ENCODE data around the gene SAMSN1.

The SAMSN1 gene

DNA sequence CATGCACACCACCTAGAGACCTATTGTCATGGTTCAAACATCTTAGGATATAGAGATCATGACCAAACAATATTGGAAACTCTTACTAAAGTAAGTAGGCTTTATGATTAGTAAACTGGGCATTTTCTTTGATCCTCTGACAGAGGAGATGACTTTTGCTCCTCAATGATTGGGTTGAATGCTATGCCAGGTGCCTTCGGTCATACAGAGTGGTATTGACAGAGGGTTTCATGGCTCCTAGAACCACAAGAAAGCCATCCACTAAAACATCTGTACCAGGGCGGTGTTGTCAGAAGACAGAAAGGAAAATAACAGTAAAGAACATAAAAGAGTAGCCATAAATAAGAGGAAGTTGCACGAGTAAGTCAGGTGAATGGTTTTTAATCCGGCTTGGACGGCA is 20.8 kb upstream of the SAMSN1 start:
- TF ChIP-seq, protein P1, sequence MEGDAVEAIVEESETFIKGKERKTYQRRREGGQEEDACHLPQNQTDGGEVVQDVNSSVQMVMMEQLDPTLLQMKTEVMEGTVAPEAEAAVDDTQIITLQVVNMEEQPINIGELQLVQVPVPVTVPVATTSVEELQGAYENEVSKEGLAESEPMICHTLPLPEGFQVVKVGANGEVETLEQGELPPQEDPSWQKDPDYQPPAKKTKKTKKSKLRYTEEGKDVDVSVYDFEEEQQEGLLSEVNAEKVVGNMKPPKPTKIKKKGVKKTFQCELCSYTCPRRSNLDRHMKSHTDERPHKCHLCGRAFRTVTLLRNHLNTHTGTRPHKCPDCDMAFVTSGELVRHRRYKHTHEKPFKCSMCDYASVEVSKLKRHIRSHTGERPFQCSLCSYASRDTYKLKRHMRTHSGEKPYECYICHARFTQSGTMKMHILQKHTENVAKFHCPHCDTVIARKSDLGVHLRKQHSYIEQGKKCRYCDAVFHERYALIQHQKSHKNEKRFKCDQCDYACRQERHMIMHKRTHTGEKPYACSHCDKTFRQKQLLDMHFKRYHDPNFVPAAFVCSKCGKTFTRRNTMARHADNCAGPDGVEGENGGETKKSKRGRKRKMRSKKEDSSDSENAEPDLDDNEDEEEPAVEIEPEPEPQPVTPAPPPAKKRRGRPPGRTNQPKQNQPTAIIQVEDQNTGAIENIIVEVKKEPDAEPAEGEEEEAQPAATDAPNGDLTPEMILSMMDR (IDR thresholded peaks at IDR 0.05; ENCODE audit: low read depth, low read length) = no peak
- H3K4me3 ChIP-seq (ENCODE audit: low read depth, low read length) = no peak overlapping the region

DNA sequence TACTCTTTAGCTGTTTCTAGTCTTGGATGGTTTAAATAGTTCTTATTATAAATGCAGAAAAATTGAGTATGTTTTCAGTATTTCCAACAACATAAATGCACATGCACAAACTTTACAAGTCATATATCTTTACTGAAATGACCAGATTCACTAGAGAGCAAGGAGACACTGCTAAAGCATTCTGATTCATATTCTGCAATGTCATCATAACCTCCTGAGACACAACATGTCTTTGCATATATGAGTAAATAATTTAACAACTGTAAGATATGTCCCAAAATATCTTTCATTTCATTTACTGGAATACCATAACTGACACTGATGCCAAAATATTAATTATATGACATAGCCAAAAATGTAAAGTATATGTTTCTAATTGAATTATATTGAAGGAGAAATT is 16.8 kb upstream of the SAMSN1 start:
- TF ChIP-seq, protein P1 (IDR thresholded peaks at IDR 0.05; ENCODE audit: low read depth, low read length) = no peak
- no peak overlapping the region for H3K4me3 ChIP-seq (ENCODE audit: low read depth, low read length)

DNA sequence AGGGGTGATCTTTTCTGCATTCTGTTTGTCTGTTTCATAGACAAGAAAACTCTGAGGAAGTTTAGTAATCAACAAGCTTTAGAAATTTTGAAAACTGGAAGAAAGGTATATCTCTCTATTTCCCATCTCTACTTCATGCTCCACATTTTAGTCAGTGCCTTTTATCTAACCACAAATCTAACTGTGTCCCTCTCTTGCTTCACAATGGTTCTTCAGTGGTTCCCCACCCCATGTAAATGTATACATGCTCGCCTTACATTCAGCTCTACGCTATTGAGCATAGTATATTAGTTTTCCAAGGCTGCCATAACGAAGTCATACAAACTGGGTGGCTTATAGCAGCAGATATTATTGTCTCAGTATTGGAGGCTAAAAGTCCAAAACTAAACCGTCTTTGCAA is 14.4 kb upstream of the SAMSN1 start:
- TF ChIP-seq, protein P1 (IDR thresholded peaks at IDR 0.05; ENCODE audit: low read depth, low read length) = no peak

DNA sequence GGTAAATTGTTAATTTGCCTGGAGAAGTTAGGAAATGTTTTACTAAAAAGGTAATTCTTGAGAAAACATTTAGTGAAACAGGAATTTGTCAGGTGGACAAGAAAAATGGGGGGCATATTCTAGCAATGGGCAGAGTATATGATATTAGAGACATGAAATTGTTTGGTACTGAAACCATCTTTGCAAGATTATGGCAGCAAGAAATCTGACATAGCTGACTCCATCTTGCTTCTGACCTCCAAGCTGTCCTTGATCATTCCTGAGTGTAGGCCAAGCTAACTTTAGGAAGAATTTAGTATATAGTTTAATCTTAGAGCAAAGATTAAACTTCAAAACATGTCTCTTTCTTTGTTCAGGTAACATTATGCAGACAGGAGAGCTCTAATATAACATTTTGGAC is 14.0 kb upstream of the SAMSN1 start:
- TF ChIP-seq, protein P1 (IDR thresholded peaks at IDR 0.05; ENCODE audit: low read depth, low read length) = no peak
- no peak overlapping the region for H3K4me3 ChIP-seq (ENCODE audit: low read depth, low read length)

More for the DNA sequence above, 14.4 kb upstream of the SAMSN1 start:
- no peak overlapping the region for H3K4me3 ChIP-seq (ENCODE audit: low read depth, low read length)

DNA sequence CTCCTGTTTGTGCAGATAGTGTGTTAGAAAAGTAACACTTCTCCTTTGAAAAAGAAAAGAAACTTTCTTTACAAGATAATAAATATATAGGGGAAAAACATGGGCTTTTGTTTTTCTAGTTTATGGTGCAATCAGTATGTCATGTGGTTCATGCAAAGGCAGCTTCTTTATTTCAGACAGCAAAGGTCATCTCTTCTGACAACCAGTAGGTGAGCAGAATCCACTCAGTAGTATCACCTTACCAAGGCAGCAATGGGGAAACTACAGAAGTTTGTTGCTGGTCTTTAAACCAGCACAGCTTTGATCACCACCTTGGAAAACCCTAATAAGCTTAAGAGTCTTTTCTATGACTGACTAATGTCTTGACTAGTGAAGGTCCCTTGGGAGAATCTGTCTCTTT is 13.0 kb upstream of the SAMSN1 start:
- TF ChIP-seq, protein P1 (IDR thresholded peaks at IDR 0.05; ENCODE audit: low read depth, low read length) = no peak
- H3K4me3 ChIP-seq (ENCODE audit: low read depth, low read length) = no peak overlapping the region

DNA sequence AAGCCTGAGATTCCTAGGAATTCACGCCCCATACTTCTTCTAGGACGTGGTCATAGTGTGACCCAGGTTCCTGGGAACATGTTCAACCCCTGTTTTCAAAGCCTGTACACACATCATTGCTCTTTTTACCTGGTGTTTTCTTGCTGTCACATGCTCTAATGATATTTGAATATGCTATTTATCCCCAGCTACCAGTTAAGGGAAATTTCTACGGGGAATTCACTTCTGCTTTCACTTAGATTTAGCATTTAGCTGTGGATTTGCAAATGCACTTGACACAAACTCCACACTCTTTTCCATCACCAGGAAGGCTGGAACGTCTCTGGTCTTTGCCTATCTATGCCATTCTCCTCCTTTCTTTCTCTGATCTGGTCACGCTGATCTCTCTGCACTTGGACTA is 11.3 kb upstream of the SAMSN1 start:
- H3K4me3 ChIP-seq (ENCODE audit: low read depth, low read length) = no peak overlapping the region
- TF ChIP-seq, protein P1 (IDR thresholded peaks at IDR 0.05; ENCODE audit: low read depth, low read length) = no peak

DNA sequence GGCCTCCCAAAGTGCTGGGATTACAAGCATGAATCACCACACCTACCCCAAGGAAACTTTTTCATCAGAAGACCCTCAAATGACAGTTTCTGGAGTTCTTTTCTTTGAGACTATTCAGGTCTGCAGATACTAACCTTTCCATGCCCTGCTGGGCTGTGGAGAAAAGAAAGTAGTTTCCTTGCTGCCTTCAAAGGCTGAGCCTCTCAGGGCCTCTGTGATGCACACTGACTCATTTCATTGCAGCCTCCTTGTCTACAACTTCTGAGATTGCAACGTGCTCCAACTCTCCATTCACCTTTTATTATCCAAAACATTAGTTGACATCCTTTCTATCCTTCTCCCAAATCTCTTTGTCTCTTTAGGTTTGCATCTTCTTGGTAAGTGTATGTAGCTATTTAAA is 8.8 kb upstream of the SAMSN1 start:
- TF ChIP-seq, protein P1 (IDR thresholded peaks at IDR 0.05; ENCODE audit: low read depth, low read length) = no peak
- H3K4me3 ChIP-seq (ENCODE audit: low read depth, low read length) = no peak overlapping the region
